GM23338 (cell line): ENCODE measurements around the gene CTDSP2. TPM values are rescaled to one million over a fixed set of nuclear protein-coding genes. Genes with fewer than 3 reads are reported as not detected.

Experiments used
- CREB1 ChIP-seq: fragments of 250-450 bp; sonication (Bioruptor Pico); IDR thresholded peaks from 2 replicates; pipeline ENCODE4 v1.5.0; 2020; ENCODE audit warnings: low read depth, mild to moderate bottlenecking, moderate library complexity
- CTCF ChIP-seq, 2 experiments: fragments of 200-600 bp in 1 of 2; sonication (generic) in 1 of 2; conservative IDR thresholded peaks; 2 replicates each; pipeline versions ENCODE4 v1.5.1 to v1.6.1; 2016 to 2017; ENCODE audit warnings: antibody characterized with exemption in 2 of 2, low read depth in 2 of 2, mild to moderate bottlenecking in 2 of 2, moderate library complexity in 1 of 2
- EZH2 ChIP-seq: fragments of 200-600 bp; sonication (generic); IDR thresholded peaks from one replicate; pipeline ENCODE4 v1.8.0; 2017; ENCODE audit warnings: antibody characterized with exemption, mild to moderate bottlenecking, low read depth; ENCODE audit not compliant: unreplicated experiment
- NANOG ChIP-seq: IDR thresholded peaks from 2 replicates; pipeline ENCODE4 v1.6.1; 2016; ENCODE audit warnings: antibody characterized with exemption, borderline replicate concordance
- STAT1 ChIP-seq: IDR thresholded peaks from one replicate; pipeline ENCODE4 v1.6.1; 2016; ENCODE audit warnings: antibody characterized with exemption; ENCODE audit not compliant: unreplicated experiment
- polyA plus RNA-seq: library from polyadenylated mRNA; unstranded; fragments of >200 nt; fragmentation: Nextera tagmentation; extraction: Ambion mirVana; gene quantifications from 2 replicates; pipeline ENCODE4 v1.2.1, GENCODE V29; 2016
- total RNA-seq: library from RNA; depleted of rRNA; stranded (reverse); fragments of >200 nt; shearing (Covaris generic); gene quantifications from 2 replicates; pipeline ENCODE4 v1.2.3, GENCODE V29; 2014
- TF ChIP-seq, protein P1 (sequence below): fragments of 250-450 bp; sonication (Bioruptor Pico); IDR thresholded peaks from 2 replicates; pipeline ENCODE4 v1.5.0; 2020; ENCODE audit warnings: mild to moderate bottlenecking, moderate library complexity
- TF ChIP-seq, protein P2 (sequence below): IDR thresholded peaks from 2 replicates; pipeline ENCODE4 v1.6.1; 2016; ENCODE audit warnings: antibody characterized with exemption

The CTDSP2 gene
- total and polyA plus RNA-seq, 2 experiments from 2014 or later = 22.8 to 81.9 TPM

GRCh38 chr12:57893431-57894353, 47.2 kb upstream of the CTDSP2 start (continued):
- TF ChIP-seq, protein P1, sequence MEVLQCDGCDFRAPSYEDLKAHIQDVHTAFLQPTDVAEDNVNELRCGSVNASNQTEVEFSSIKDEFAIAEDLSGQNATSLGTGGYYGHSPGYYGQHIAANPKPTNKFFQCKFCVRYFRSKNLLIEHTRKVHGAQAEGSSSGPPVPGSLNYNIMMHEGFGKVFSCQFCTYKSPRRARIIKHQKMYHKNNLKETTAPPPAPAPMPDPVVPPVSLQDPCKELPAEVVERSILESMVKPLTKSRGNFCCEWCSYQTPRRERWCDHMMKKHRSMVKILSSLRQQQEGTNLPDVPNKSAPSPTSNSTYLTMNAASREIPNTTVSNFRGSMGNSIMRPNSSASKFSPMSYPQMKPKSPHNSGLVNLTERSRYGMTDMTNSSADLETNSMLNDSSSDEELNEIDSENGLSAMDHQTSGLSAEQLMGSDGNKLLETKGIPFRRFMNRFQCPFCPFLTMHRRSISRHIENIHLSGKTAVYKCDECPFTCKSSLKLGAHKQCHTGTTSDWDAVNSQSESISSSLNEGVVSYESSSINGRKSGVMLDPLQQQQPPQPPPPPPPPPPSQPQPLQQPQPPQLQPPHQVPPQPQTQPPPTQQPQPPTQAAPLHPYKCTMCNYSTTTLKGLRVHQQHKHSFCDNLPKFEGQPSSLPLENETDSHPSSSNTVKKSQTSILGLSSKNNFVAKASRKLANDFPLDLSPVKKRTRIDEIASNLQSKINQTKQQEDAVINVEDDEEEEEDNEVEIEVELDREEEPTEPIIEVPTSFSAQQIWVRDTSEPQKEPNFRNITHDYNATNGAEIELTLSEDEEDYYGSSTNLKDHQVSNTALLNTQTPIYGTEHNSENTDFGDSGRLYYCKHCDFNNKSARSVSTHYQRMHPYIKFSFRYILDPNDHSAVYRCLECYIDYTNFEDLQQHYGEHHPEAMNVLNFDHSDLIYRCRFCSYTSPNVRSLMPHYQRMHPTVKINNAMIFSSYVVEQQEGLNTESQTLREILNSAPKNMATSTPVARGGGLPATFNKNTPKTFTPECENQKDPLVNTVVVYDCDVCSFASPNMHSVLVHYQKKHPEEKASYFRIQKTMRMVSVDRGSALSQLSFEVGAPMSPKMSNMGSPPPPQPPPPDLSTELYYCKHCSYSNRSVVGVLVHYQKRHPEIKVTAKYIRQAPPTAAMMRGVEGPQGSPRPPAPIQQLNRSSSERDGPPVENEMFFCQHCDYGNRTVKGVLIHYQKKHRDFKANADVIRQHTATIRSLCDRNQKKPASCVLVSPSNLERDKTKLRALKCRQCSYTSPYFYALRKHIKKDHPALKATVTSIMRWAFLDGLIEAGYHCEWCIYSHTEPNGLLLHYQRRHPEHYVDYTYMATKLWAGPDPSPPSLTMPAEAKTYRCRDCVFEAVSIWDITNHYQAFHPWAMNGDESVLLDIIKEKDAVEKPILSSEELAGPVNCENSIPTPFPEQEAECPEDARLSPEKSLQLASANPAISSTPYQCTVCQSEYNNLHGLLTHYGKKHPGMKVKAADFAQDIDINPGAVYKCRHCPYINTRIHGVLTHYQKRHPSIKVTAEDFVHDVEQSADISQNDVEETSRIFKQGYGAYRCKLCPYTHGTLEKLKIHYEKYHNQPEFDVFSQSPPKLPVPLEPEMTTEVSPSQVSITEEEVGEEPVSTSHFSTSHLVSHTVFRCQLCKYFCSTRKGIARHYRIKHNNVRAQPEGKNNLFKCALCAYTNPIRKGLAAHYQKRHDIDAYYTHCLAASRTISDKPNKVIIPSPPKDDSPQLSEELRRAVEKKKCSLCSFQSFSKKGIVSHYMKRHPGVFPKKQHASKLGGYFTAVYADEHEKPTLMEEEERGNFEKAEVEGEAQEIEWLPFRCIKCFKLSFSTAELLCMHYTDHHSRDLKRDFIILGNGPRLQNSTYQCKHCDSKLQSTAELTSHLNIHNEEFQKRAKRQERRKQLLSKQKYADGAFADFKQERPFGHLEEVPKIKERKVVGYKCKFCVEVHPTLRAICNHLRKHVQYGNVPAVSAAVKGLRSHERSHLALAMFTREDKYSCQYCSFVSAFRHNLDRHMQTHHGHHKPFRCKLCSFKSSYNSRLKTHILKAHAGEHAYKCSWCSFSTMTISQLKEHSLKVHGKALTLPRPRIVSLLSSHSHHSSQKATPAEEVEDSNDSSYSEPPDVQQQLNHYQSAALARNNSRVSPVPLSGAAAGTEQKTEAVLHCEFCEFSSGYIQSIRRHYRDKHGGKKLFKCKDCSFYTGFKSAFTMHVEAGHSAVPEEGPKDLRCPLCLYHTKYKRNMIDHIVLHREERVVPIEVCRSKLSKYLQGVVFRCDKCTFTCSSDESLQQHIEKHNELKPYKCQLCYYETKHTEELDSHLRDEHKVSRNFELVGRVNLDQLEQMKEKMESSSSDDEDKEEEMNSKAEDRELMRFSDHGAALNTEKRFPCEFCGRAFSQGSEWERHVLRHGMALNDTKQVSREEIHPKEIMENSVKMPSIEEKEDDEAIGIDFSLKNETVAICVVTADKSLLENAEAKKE (CRISPR knock-in tag) = no peak
- TF ChIP-seq CREB1 (CRISPR knock-in tag) (no peak), NANOG (no peak), EZH2 (no peak), CTCF (conservative IDR thresholded peaks at IDR 0.05; ENCODE audit: low read depth in 2 of 2) (no peak), STAT1 (no peak)
- TF ChIP-seq, protein P2, sequence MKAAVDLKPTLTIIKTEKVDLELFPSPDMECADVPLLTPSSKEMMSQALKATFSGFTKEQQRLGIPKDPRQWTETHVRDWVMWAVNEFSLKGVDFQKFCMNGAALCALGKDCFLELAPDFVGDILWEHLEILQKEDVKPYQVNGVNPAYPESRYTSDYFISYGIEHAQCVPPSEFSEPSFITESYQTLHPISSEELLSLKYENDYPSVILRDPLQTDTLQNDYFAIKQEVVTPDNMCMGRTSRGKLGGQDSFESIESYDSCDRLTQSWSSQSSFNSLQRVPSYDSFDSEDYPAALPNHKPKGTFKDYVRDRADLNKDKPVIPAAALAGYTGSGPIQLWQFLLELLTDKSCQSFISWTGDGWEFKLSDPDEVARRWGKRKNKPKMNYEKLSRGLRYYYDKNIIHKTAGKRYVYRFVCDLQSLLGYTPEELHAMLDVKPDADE = no peak
